Stimulated activated CD8-positive, alpha-beta memory T cell treated with anti-CD3 and anti-CD28 coated beads, Interleukin-12 subunit alpha, Interleukin-12 subunit beta, amount 100 ng/mL, for 24 hours (primary cell): ENCODE results near the gene AP2A2.

Experiments
- DNase-seq: peaks from one replicate; pipeline ENCODE4 v3.0.0-alpha.2; 2020; ENCODE audit errors: extremely low read depth

AP2A2 gene

GRCh38 chr11:1041936-1042608 is 116.4 kb downstream of the AP2A2 start:
- DNase-seq, result no peak

- no peak for DNase-seq
Measured at GRCh38 chr11:1042626-1043562, 117.2 kb downstream of the AP2A2 start.

GRCh38 chr11:1043563-1044096 is 118.0 kb downstream of the AP2A2 start:
- DNase-seq, result no peak

- no peak for DNase-seq
Measured at GRCh38 chr11:1044160-1044559, 118.5 kb downstream of the AP2A2 start.

GRCh38 chr11:1047595-1048156 is 122.0 kb downstream of the AP2A2 start:
- no peak for DNase-seq

- no peak for DNase-seq
Measured at GRCh38 chr11:1048375-1049070, 122.9 kb downstream of the AP2A2 start.

GRCh38 chr11:1049071-1049405 is 123.4 kb downstream of the AP2A2 start:
- DNase-seq, result no peak

- DNase-seq, result no peak
Measured at GRCh38 chr11:1049431-1049891, 123.8 kb downstream of the AP2A2 start.

GRCh38 chr11:1049911-1050580 is 124.4 kb downstream of the AP2A2 start:
- no peak for DNase-seq

- DNase-seq, result peak; percentile 30
Measured at GRCh38 chr11:1050581-1051355, 125.1 kb downstream of the AP2A2 start.

GRCh38 chr11:1051356-1052132 is 125.9 kb downstream of the AP2A2 start:
- DNase-seq, result no peak

- DNase-seq, result no peak
Measured at GRCh38 chr11:1052133-1053011, 126.7 kb downstream of the AP2A2 start.

- DNase-seq, result no peak
Measured at GRCh38 chr11:1053121-1053901, 127.6 kb downstream of the AP2A2 start.

GRCh38 chr11:1054143-1055108 is 128.8 kb downstream of the AP2A2 start:
- no peak for DNase-seq

- DNase-seq, result no peak
Measured at GRCh38 chr11:1055109-1055703, 129.5 kb downstream of the AP2A2 start.
